Effector memory CD4-positive, alpha-beta T cell (primary cell): ENCODE measurements around the gene RHOT1.
"Not testable (repeated sequence)": the region's sequence is repeated elsewhere in the genome, so short reads cannot be mapped to it uniquely, and the experiment has no call there.

Experiments used
- DNase-seq, 3 donors: peaks; one replicate each; pipeline ENCODE4 v3.0.0-alpha.2; 2020
- H3K27ac ChIP-seq: 2 replicates; pipeline ENCODE4 v1.7.0; 2013; ENCODE audit warnings: mild to moderate bottlenecking, low read length, moderate library complexity; ENCODE audit not compliant: insufficient read depth, poor library complexity, severe bottlenecking
- H3K27me3 ChIP-seq: replicated peaks from 2 replicates; pipeline ENCODE4 v1.7.0; 2013; ENCODE audit warnings: mild to moderate bottlenecking, low read length; ENCODE audit not compliant: insufficient read depth, control insufficient read depth, poor library complexity, severe bottlenecking
- H3K36me3 ChIP-seq: 2 replicates; pipeline ENCODE4 v1.7.0; 2013; ENCODE audit warnings: mild to moderate bottlenecking, low read length, moderate library complexity; ENCODE audit not compliant: control insufficient read depth, insufficient read depth
- H3K4me1 ChIP-seq: 2 replicates; pipeline ENCODE4 v1.7.0; 2013; ENCODE audit warnings: low read length, mild to moderate bottlenecking; ENCODE audit not compliant: control insufficient read depth, insufficient read depth, poor library complexity, severe bottlenecking
- H3K4me3 ChIP-seq: 2 replicates; pipeline ENCODE4 v1.7.0; 2013; ENCODE audit warnings: low read length, low read depth, mild to moderate bottlenecking; ENCODE audit not compliant: insufficient read depth, poor library complexity, severe bottlenecking
- H3K9me3 ChIP-seq: 2 replicates; pipeline ENCODE4 v1.7.0; 2013; ENCODE audit warnings: mild to moderate bottlenecking, low read length, moderate library complexity; ENCODE audit not compliant: control insufficient read depth

RHOT1 gene

DNA sequence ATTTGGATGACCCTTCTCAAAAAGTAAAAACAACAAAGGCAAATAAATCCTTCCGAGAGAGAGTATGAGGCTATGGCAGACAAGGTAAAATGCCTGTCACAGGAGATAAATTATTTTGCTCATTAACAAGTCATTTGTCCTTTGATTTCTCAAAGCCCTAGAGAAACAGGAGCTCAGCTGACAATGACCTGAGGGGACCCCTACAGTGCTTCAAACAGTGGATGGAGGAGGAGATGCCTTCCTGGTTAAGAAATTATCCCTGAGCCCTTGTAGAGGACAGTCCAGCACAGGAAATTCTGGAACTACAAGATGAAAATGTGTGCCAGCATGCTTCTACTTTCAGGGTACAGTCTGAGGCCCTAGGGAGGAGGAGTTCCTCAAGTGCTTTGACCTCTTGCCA lies 99.3 kb downstream of the RHOT1 start:
- Histone ChIP-seq H3K27ac (no peak overlapping the region), H3K36me3 (no peaks in the 10 kb centered on the region), H3K27me3 (no peaks in the 10 kb centered on the region), H3K4me3 (no peak overlapping the region), H3K9me3 (no peaks in the 10 kb centered on the region), H3K4me1 (no peaks in the 10 kb centered on the region)
- no peak for DNase-seq

- Histone ChIP-seq H3K27me3 (no peaks in the 10 kb centered on the region), H3K4me3 (no peak overlapping the region), H3K36me3 (no peaks in the 10 kb centered on the region), H3K9me3 (no peaks in the 10 kb centered on the region), H3K27ac (no peak overlapping the region), H3K4me1 (no peaks in the 10 kb centered on the region)
- no peak for DNase-seq
Observed at GRCh38 chr17:32249475-32249874, 107.2 kb downstream of the RHOT1 start.

- peak; percentile 12 to 32 (median 24) for DNase-seq
- Histone ChIP-seq H3K27me3 (no peaks in the 10 kb centered on the region), H3K4me3 (no peak overlapping the region), H3K27ac (no peak overlapping the region), H3K9me3 (no peaks in the 10 kb centered on the region), H3K4me1 (no peaks in the 10 kb centered on the region), H3K36me3 (no peaks in the 10 kb centered on the region)
Observed at GRCh38 chr17:32253117-32253611, 110.9 kb downstream of the RHOT1 start.

DNA sequence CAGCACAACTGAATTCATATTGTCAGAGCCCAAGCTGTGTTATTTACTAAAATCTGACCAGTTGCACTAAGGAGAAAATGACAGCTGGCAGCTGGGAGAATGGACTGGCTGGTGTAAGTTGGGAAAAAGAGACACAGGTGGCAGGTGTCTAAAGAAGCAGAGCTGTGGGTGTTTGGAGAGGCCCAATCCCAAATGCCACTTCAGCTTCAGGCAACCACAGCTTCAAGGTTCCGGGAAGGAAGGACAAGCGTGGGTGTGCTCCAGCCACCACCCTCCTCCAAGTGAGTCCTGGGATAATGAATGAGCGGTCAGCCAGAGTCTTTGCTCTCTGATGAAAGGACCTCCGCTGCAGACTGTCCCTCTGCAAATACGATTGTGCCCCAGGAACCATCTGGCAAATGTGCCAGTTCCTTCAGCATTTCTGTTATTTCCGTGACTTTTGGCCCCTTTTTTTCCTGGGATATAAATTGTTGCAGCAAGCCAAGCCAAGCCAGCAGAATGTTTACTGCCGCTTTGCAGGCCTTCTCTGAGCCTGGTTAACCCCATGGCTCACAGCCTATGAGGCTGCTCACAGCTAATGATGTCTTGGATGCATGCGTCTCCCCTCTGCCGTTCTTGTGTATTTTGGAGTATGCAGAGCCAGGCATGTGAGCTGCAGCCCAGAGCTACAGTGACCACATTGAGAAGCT lies 113.9 kb downstream of the RHOT1 start:
- no peaks in the 10 kb centered on the region for H3K9me3 ChIP-seq
- no peaks in the 10 kb centered on the region for H3K36me3 ChIP-seq
- DNase-seq = no peak
- H3K27me3 ChIP-seq = no peaks in the 10 kb centered on the region
- no peak overlapping the region for H3K27ac ChIP-seq
- H3K4me3 ChIP-seq = no peak overlapping the region
- no peaks in the 10 kb centered on the region for H3K4me1 ChIP-seq

GRCh38 chr17:32256701-32257019 lies 114.4 kb downstream of the RHOT1 start:
- Histone ChIP-seq H3K27ac (no peak overlapping the region), H3K4me1 (no peaks in the 10 kb centered on the region), H3K36me3 (no peaks in the 10 kb centered on the region), H3K27me3 (no peaks in the 10 kb centered on the region), H3K9me3 (no peaks in the 10 kb centered on the region), H3K4me3 (no peak overlapping the region)
- no peak for DNase-seq

GRCh38 chr17:32258383-32259140 lies 116.3 kb downstream of the RHOT1 start:
- no peaks in the 10 kb centered on the region for H3K27me3 ChIP-seq
- no peak for DNase-seq
- H3K9me3 ChIP-seq = no peaks in the 10 kb centered on the region
- H3K4me1 ChIP-seq = no peaks in the 10 kb centered on the region
- no peak overlapping the region for H3K4me3 ChIP-seq
- H3K27ac ChIP-seq = no peak overlapping the region
- no peaks in the 10 kb centered on the region for H3K36me3 ChIP-seq

DNA sequence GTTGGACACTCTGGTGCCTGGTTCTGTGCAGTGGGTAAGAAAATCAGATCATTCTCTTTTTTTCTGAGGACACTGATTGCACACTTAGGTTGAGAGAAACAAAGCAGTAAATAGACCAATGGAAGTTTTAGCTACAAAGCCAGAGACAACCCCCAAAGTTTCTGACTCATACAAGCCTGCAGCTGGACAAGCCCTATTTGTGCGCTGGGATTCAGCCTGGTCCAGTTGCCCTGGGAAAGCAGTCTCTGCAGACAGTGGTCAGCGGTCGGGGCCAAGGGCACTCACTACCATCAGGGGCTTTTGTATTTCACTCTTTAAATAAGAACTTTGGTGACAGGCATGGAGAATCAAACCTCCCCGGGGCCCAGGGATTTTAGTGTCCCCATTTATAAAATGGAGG lies 117.3 kb downstream of the RHOT1 start:
- no peak overlapping the region for H3K4me3 ChIP-seq
- no peaks in the 10 kb centered on the region for H3K36me3 ChIP-seq
- H3K4me1 ChIP-seq = no peaks in the 10 kb centered on the region
- H3K9me3 ChIP-seq = no peaks in the 10 kb centered on the region
- no peak for DNase-seq
- H3K27ac ChIP-seq = no peak overlapping the region
- H3K27me3 ChIP-seq = peaks cover 4% of the 10 kb centered on the region

GRCh38 chr17:32261417-32261736 lies 119.1 kb downstream of the RHOT1 start:
- peaks cover 5% of the 10 kb centered on the region for H3K4me1 ChIP-seq
- no peak overlapping the region for H3K4me3 ChIP-seq
- no peak overlapping the region for H3K27ac ChIP-seq
- no peaks in the 10 kb centered on the region for H3K36me3 ChIP-seq
- no peak for DNase-seq
- no peaks in the 10 kb centered on the region for H3K9me3 ChIP-seq
- peaks cover 4% of the 10 kb centered on the region for H3K27me3 ChIP-seq

GRCh38 chr17:32261936-32262510 lies 119.7 kb downstream of the RHOT1 start:
- Histone ChIP-seq H3K9me3 (no peaks in the 10 kb centered on the region), H3K27ac (no peak overlapping the region), H3K4me1 (peaks cover 10% of the 10 kb centered on the region), H3K36me3 (no peaks in the 10 kb centered on the region), H3K27me3 (peaks cover 11% of the 10 kb centered on the region), H3K4me3 (no peak overlapping the region)
- DNase-seq = no peak

- not testable (repeated sequence) for H3K9me3 ChIP-seq, H3K36me3 ChIP-seq, H3K4me3 ChIP-seq, H3K27ac ChIP-seq, DNase-seq
- peaks cover 21% of the 10 kb centered on the region for H3K4me1 ChIP-seq
- H3K27me3 ChIP-seq = peaks cover 24% of the 10 kb centered on the region
Observed at GRCh38 chr17:32263515-32263914, 121.2 kb downstream of the RHOT1 start.
